H1 (cell line): ENCODE data around the gene ABCB10. TPM values are rescaled to one million over a fixed set of nuclear protein-coding genes. Genes with fewer than 3 reads are reported as not detected.

Experiments used
- CTCF ChIA-PET: fragments of 300-600 bp; sonication (Branson Sonifier 250); formaldehyde crosslinking; loops from one replicate; lab custom pipeline; 2021; ENCODE audit not compliant: partially characterized antibody; lab: Charles Lee
- POLR2A ChIA-PET: fragments of 300-600 bp; sonication (Branson Sonifier 250); formaldehyde crosslinking; loops from one replicate; lab custom pipeline; 2021; ENCODE audit warnings: inconsistent platforms; ENCODE audit not compliant: partially characterized antibody; lab: Charles Lee
- DNase-seq, 2 experiments: peaks; one replicate each; pipeline versions ENCODE4 v3.0.0 to v3.0.0-alpha.2; 2010 to 2022; ENCODE audit warnings: low spot score in 2 of 2, low read depth in 1 of 2, mixed read lengths in 1 of 2
- FAIRE-seq: peaks from 2 replicates; lab custom pipeline; 2011; peaks lifted over from hg19 to GRCh38; lab: Jason Lieb, UNC
- H2AFZ ChIP-seq: 2 replicates; pipeline ENCODE4 v1.8.1; 2012; ENCODE audit warnings: low read length, inconsistent platforms
- H2AK5ac ChIP-seq: 2 replicates; pipeline ENCODE4 v1.6.1; 2013; ENCODE audit warnings: low read depth, low read length
- H2BK120ac ChIP-seq: replicated peaks from 2 replicates; pipeline ENCODE3; 2013; ENCODE audit warnings: low read depth, low read length, inconsistent platforms
- H2BK12ac ChIP-seq: 2 replicates; pipeline ENCODE4 v1.6.1; 2013; ENCODE audit warnings: low read depth, low read length
- H2BK15ac ChIP-seq: 2 replicates; pipeline ENCODE4 v1.6.1; 2013; ENCODE audit warnings: low read length
- H2BK20ac ChIP-seq: 2 replicates; pipeline ENCODE4 v1.6.1; 2013; ENCODE audit warnings: low read length
- H2BK5ac ChIP-seq: 2 replicates; pipeline ENCODE4 v1.6.1; 2013; ENCODE audit warnings: low read depth, low read length
- H3K14ac ChIP-seq: 2 replicates; pipeline ENCODE4 v1.6.1; 2013; ENCODE audit warnings: inconsistent platforms; ENCODE audit not compliant: insufficient read length
- H3K18ac ChIP-seq: 2 replicates; pipeline ENCODE4 v1.6.1; 2013; ENCODE audit warnings: low read length; ENCODE audit errors: extremely low read depth
- H3K23ac ChIP-seq: 2 replicates; pipeline ENCODE4 v1.6.1; 2013; ENCODE audit warnings: inconsistent platforms; ENCODE audit not compliant: insufficient read length
- H3K23me2 ChIP-seq: 2 replicates; pipeline ENCODE4 v1.6.1; 2013; ENCODE audit warnings: low read depth, low read length
- H3K27ac ChIP-seq: 2 replicates; pipeline ENCODE4 v1.6.1; 2011; ENCODE audit warnings: low read depth, low read length, inconsistent platforms
- H3K27me3 ChIP-seq, 4 experiments: replicated peaks in 1 of 4; 1 replicate in 1 of 4; 2 replicates in 3 of 4; pipeline versions ENCODE4 v1.6.1 to v1.8.1; 2011 to 2013; ENCODE audit warnings: low read length in 3 of 4, mild to moderate bottlenecking in 3 of 4, inconsistent platforms in 2 of 4, mixed read lengths in 2 of 4, moderate library complexity in 1 of 4; ENCODE audit not compliant: control insufficient read depth in 3 of 4, insufficient read depth in 3 of 4; ENCODE audit errors: extremely low read depth in 1 of 4
- H3K36me3 ChIP-seq, 4 experiments: 2 replicates each; pipeline versions ENCODE4 v1.6.1 to v1.8.1; 2011 to 2013; ENCODE audit warnings: mild to moderate bottlenecking in 4 of 4, low read length in 3 of 4, moderate library complexity in 2 of 4, control low read depth in 1 of 4, inconsistent platforms in 1 of 4; ENCODE audit not compliant: insufficient read depth in 4 of 4, control insufficient read depth in 2 of 4
- H3K4ac ChIP-seq: replicated peaks from 2 replicates; pipeline ENCODE3; 2013; ENCODE audit warnings: low read length, low read depth, mixed read lengths, inconsistent platforms; ENCODE audit not compliant: insufficient read length
- H3K4me1 ChIP-seq, 4 experiments: replicated peaks in 1 of 4; 1 replicate in 1 of 4; 2 replicates in 3 of 4; pipeline versions ENCODE4 v1.6.1 to v1.8.1; 2011 to 2013; ENCODE audit warnings: low read length in 3 of 4, inconsistent platforms in 2 of 4, mixed read lengths in 1 of 4; ENCODE audit not compliant: insufficient read depth in 4 of 4, control insufficient read depth in 3 of 4
- H3K4me2 ChIP-seq, 2 experiments: 2 replicates each; pipeline versions ENCODE4 v1.6.1 to v1.8.1; 2011 to 2013; ENCODE audit warnings: low read depth in 2 of 2, low read length in 2 of 2, control low read depth in 1 of 2, inconsistent platforms in 1 of 2, mild to moderate bottlenecking in 1 of 2; ENCODE audit not compliant: insufficient read depth in 1 of 2
- H3K4me3 ChIP-seq, 4 experiments: fragments of 200-600, 300-600 bp in 1 of 4; sonication (generic), shearing (Covaris generic), sonication (Bioruptor Twin) in 1 of 4; 2 replicates each; pipeline versions ENCODE4 v1.5.1 to v1.8.1; 2011 to 2016; ENCODE audit warnings: low read length in 4 of 4, low read depth in 3 of 4, control low read depth in 2 of 4, inconsistent platforms in 2 of 4, mild to moderate bottlenecking in 2 of 4, mixed read lengths in 1 of 4, moderate library complexity in 1 of 4; ENCODE audit not compliant: insufficient read depth in 2 of 4; ENCODE audit errors: extremely low read depth in 1 of 4
- H3K56ac ChIP-seq: replicated peaks from 2 replicates; pipeline ENCODE3; 2013; ENCODE audit warnings: low read depth, mild to moderate bottlenecking, mixed read lengths, low read length, inconsistent platforms; ENCODE audit not compliant: insufficient read length
- H3K79me1 ChIP-seq: 2 replicates; pipeline ENCODE4 v1.6.1; 2013; ENCODE audit warnings: low read depth, low read length, control low read depth
- H3K79me2 ChIP-seq, 2 experiments: 2 replicates each; pipeline versions ENCODE4 v1.6.1 to v1.8.1; 2012 to 2013; ENCODE audit warnings: low read length in 2 of 2, mild to moderate bottlenecking in 2 of 2, inconsistent platforms in 1 of 2; ENCODE audit not compliant: insufficient read depth in 2 of 2, control insufficient read depth in 1 of 2
- H3K9ac ChIP-seq, 4 experiments: replicated peaks in 1 of 4; 1 replicate in 1 of 4; 2 replicates in 3 of 4; pipeline versions ENCODE4 v1.6.1 to v1.8.1; 2011 to 2013; ENCODE audit warnings: low read depth in 3 of 4, low read length in 3 of 4, control low read depth in 2 of 4, mild to moderate bottlenecking in 2 of 4, moderate library complexity in 2 of 4, inconsistent platforms in 1 of 4; ENCODE audit errors: extremely low read depth in 1 of 4
- H3K9me3 ChIP-seq, 2 experiments: 2 replicates each; pipeline versions ENCODE4 v1.6.1 to v1.8.1; 2012 to 2013; ENCODE audit warnings: mild to moderate bottlenecking in 2 of 2, moderate library complexity in 2 of 2, control low read depth in 1 of 2, inconsistent platforms in 1 of 2, low read depth in 1 of 2, low read length in 1 of 2, mixed read lengths in 1 of 2; ENCODE audit not compliant: insufficient read depth in 2 of 2
- H4K20me1 ChIP-seq, 2 experiments: replicated peaks in 1 of 2; 2 replicates each; pipeline versions ENCODE3 to v1.8.1; 2011 to 2013; ENCODE audit warnings: inconsistent platforms in 2 of 2, low read length in 2 of 2, mild to moderate bottlenecking in 1 of 2; ENCODE audit not compliant: insufficient read depth in 2 of 2, control insufficient read depth in 1 of 2
- H4K5ac ChIP-seq: 2 replicates; pipeline ENCODE4 v1.6.1; 2013; ENCODE audit warnings: low read length, low read depth, mixed read lengths, inconsistent platforms; ENCODE audit not compliant: insufficient read length
- H4K8ac ChIP-seq: 2 replicates; pipeline ENCODE4 v1.8.0; 2013; ENCODE audit warnings: mild to moderate bottlenecking, moderate library complexity, low read length, inconsistent platforms; ENCODE audit not compliant: insufficient read depth; ENCODE audit errors: extremely low read depth
- H4K91ac ChIP-seq: replicated peaks from 2 replicates; pipeline ENCODE3; 2013; ENCODE audit warnings: low read length, mixed read lengths, inconsistent platforms; ENCODE audit not compliant: insufficient read length
- NANOG ChIP-seq: IDR thresholded peaks from 2 replicates; pipeline ENCODE4 v1.6.1; 2011; ENCODE audit warnings: low read length, low read depth, mild to moderate bottlenecking, inconsistent platforms; ENCODE audit not compliant: insufficient read depth, poor library complexity, severe bottlenecking
- POLR2A ChIP-seq, 2 experiments: IDR thresholded peaks; 1 replicate in 1 of 2; 2 replicates in 1 of 2; pipeline ENCODE4 v1.6.1; 2011; ENCODE audit warnings: low read depth in 2 of 2, low read length in 2 of 2, mild to moderate bottlenecking in 2 of 2; ENCODE audit errors: control extremely low read depth in 1 of 2
- RFX5 ChIP-seq: IDR thresholded peaks from 2 replicates; pipeline ENCODE4 v1.6.1; 2011; ENCODE audit warnings: low read depth, low read length, improper control_type of control experiment, borderline replicate concordance
- WGBS, 2 experiments: shearing (Covaris generic) in 1 of 2; methylation state at CpG; one replicate each; pipeline versions ENCODE4 v1.1.6 to v1.1.7; 2013 to 2015; ENCODE audit warnings: low lambda C conversion rate in 2 of 2, mixed read lengths in 2 of 2, inconsistent platforms in 1 of 2, low coverage in 1 of 2, missing lambda C conversion rate in 1 of 2; ENCODE audit not compliant: insufficient replicate concordance in 2 of 2, insufficient coverage in 1 of 2, insufficient read length in 1 of 2; ENCODE audit errors: extremely low coverage in 1 of 2, missing lambda C conversion rate in 1 of 2; 5-methylcytosine and 5-hydroxymethylcytosine counted together
- polyA plus RNA-seq, 7 experiments: library from polyadenylated mRNA; depleted of rRNA in 3 of 7; stranded (reverse) in 5 of 7; unstranded in 2 of 7; fragments of >200 nt in 5 of 7; fragments of 200-250 nt in 2 of 7; gene quantifications; 1 replicate in 5 of 7; 2 replicates in 1 of 7; 4 replicates in 1 of 7; pipeline versions ENCODE4 v1.2.1 to v1.2.3, GENCODE V29; 2011 to 2013; ENCODE audit warnings: missing spikeins in 2 of 7, mixed read lengths in 2 of 7
- total RNA-seq: library from RNA; stranded (reverse); fragmentation: NEBNext Ultra II Directional; extraction: Animal tissue kit (Norgen Biotek cat#: 25700); gene quantifications from 2 replicates; pipeline ENCODE4 v1.2.1, GENCODE V29; 2021

The ABCB10 gene
- total and polyA plus RNA-seq, 2 of the 8 experiments (the other 6 are each of a cell fraction or from before 2014, with no cell fraction given): 3.6 to 11.9 TPM

DNA sequence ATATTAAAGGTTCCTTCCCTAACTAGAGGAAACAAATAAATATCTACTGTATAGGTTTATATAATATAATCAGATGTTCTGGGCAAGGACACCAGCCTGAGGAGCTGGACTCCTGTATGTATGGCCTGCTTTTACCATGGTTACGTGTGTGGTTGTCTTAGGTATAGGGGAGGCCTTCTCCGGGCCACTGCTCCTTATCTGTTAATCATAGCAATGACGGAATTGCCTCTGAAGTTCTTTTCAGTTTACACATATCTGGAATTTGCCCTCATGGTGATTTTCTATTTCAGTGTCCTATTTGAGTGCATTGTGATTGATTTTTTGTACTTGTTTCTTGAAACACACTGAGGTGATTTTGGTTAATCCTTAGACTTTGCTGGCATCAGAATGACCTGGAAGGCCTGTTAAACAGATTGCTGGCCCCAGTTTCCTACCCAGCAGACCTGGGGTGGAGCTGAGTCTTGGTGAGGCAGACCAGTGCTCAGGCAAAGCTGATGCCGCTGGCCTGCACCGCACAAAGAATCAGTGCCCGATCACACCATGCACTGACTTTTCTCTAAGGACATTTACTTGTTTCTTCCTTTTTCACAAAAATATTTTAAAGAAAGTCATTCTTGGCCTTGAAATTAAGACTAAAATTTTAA lies 18.5 kb downstream of the ABCB10 start:
- H3K9ac ChIP-seq: no peak overlapping the region
- no peaks in the 10 kb centered on the region for H3K27me3 ChIP-seq
- no peaks in the 10 kb centered on the region for H3K79me2 ChIP-seq
- no peaks in the 10 kb centered on the region for H3K9me3 ChIP-seq
- no peak overlapping the region for H3K4me2 ChIP-seq
- no peak overlapping the region for H2AFZ ChIP-seq
- H4K8ac ChIP-seq: no peak overlapping the region
- FAIRE-seq (no peak), DNase-seq (no peak)
- no peak overlapping the region for H3K56ac ChIP-seq
- H3K4ac ChIP-seq: no peak overlapping the region
- no peak overlapping the region for H2BK12ac ChIP-seq
- ChIA-PET CTCF (interaction anchor here (0.6 kb wide), 1 partner anchor 187 kb away, joined by 3 read pairs; no protein-coding TSS in a partner anchor), POLR2A (no interaction called here)
- H4K20me1 ChIP-seq: no peaks in the 10 kb centered on the region
- no peak overlapping the region for H3K18ac ChIP-seq
- no peak overlapping the region for H4K91ac ChIP-seq
- H3K36me3 ChIP-seq: peaks cover 0 to 9% (median 3%) of the 10 kb centered on the region in 4 experiments; a peak in 5 of 8 replicates
- no peak overlapping the region for H2BK15ac ChIP-seq
- no peak overlapping the region for H3K4me3 ChIP-seq
- no peaks in the 10 kb centered on the region for H3K23me2 ChIP-seq
- H3K4me1 ChIP-seq: no peaks in the 10 kb centered on the region
- no peak overlapping the region for H3K14ac ChIP-seq
- H2BK5ac ChIP-seq: no peak overlapping the region
- no peak overlapping the region for H2BK120ac ChIP-seq
- no peak overlapping the region for H2AK5ac ChIP-seq
- H3K23ac ChIP-seq: no peak overlapping the region
- H2BK20ac ChIP-seq: no peak overlapping the region
- no peak overlapping the region for H3K27ac ChIP-seq
- H3K79me1 ChIP-seq: no peaks in the 10 kb centered on the region
- 95% methylated on average over 6 of the region's 6 CpGs; no CpG with 5 or more reads in 1 of the 2 experiments for WGBS, 2 experiments
- H4K5ac ChIP-seq: no peak overlapping the region
- no peak for TF ChIP-seq NANOG
- TF ChIP-seq POLR2A (IDR thresholded peaks at IDR 0.05; ENCODE audit: control extremely low read depth in 1 of 2, low read depth in 2 of 2, low read length in 2 of 2): no peak
- no peak for TF ChIP-seq RFX5
